Gastrocnemius medialis (tissue), 4 donors: ENCODE results near the gene MDGA2.

Source experiments
- CTCF ChIP-seq, 5 experiments: fragments of 450-650 bp in 3 of 5; fragments of 200-600 bp in 2 of 5; sonication (generic) in 2 of 5; IDR thresholded peaks in 4 of 5; conservative IDR thresholded peaks in 1 of 5; 1 replicate in 4 of 5; 2 replicates in 1 of 5; pipeline ENCODE4 v1.5.1; 2016 to 2019; ENCODE audit warnings: antibody characterized with exemption in 5 of 5, mild to moderate bottlenecking in 3 of 5, moderate library complexity in 3 of 5
- POLR2A ChIP-seq, 2 donors: fragments of 450-650 bp; IDR thresholded peaks; one replicate each; pipeline ENCODE4 v1.6.1; 2017; ENCODE audit warnings: antibody characterized with exemption in 2 of 2, mild to moderate bottlenecking in 2 of 2, moderate library complexity in 2 of 2

DNA sequence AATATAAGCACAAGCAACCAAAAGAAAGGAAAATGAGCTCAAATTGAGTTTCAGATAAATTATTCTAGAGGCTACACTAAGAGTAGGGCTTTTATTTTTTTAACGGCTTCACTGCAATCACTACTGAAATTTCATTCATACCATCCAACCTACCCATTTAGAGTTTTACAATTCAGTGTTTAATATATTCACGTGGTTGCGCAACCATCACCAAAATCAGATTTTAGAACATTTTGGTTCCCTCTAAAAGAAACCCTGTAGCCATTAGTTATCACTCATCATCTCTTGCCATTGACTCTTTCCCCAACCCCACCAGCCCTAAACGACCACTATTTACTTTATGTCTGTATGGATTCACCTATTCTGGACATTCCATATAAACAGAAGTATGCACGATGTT is 401.5 kb downstream of the MDGA2 start:
- TF ChIP-seq CTCF (IDR thresholded peaks at IDR 0.05 in 4 of 5, conservative IDR thresholded peaks at IDR 0.05 in 1 of 5) (no peak), POLR2A (IDR thresholded peaks at IDR 0.05) (no peak)
